T-helper 17 cell (primary cell): Measurements from ENCODE around the gene LOX. TPM values are rescaled to one million over a fixed set of nuclear protein-coding genes. Genes with fewer than 3 reads are reported as not detected.

Experiments used
- ATAC-seq: fragments of 150-1000 bp; cut with Tn5 transposase; 2 replicates; pipeline ENCODE4 v1.10.0; 2021; ENCODE audit warnings: mild to moderate bottlenecking, moderate library complexity
- DNase-seq, 3 donors: peaks; one replicate each; pipeline versions ENCODE4 v3.0.0 to v3.0.0-alpha.2; 2020 to 2021
- H3K9me3 ChIP-seq: one replicate; pipeline ENCODE4 v1.7.0; 2013; ENCODE audit warnings: low read length, mild to moderate bottlenecking; ENCODE audit not compliant: control insufficient read depth, poor library complexity, severe bottlenecking
- H3K27ac Mint-ChIP-seq: one replicate; pipeline ENCODE4 v1.8.0; 2022; ENCODE audit warnings: mild to moderate bottlenecking, moderate library complexity, mixed read lengths
- H3K27me3 Mint-ChIP-seq: one replicate; pipeline ENCODE4 v1.8.0; 2022; ENCODE audit warnings: mixed read lengths
- H3K36me3 Mint-ChIP-seq: one replicate; pipeline ENCODE4 v1.8.0; 2022; ENCODE audit warnings: low read depth, mixed read lengths
- H3K4me1 Mint-ChIP-seq: one replicate; pipeline ENCODE4 v1.8.0; 2022; ENCODE audit warnings: mild to moderate bottlenecking, mixed read lengths
- H3K4me3 Mint-ChIP-seq: one replicate; pipeline ENCODE4 v1.8.0; 2022; ENCODE audit warnings: mild to moderate bottlenecking, moderate library complexity, mixed read lengths
- total RNA-seq, 4 donors: library from RNA in 2 of 4; stranded (reverse) in 2 of 4; gene quantifications; one replicate each; pipeline ENCODE4 v1.2.3 and lab custom pipeline; 2022 to 2026

The LOX gene
- total RNA-seq, 2 donors from 2014 or later, result 0.65 TPM; not detected in 1

DNA sequence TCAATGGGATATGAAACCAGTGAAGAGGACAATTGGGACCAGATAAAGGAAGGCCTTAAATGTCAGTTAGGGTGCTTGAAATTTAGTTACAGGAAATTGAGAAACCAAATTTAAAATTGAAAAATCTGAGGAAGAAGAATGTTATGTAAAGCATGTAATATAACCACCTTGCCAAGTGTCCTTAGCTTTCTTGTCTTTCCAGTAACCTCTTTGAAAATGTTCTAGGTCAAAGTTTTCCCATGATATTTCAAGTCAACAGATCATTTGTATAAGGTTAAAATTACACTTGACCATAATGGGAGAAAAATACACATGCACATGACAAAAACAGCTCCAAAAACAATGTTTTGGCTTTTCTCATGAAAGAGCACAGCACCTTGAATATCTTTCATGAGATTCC, 21.1 kb downstream of the LOX start:
- Mint-ChIP-seq H3K36me3 (no peaks in the 10 kb centered on the region), H3K4me1 (no peaks in the 10 kb centered on the region), H3K27me3 (no peaks in the 10 kb centered on the region), H3K27ac (no peak overlapping the region), H3K4me3 (no peak overlapping the region)
- DNase-seq (no peak), ATAC-seq (no peak)
- no peaks in the 10 kb centered on the region for H3K9me3 ChIP-seq

DNA sequence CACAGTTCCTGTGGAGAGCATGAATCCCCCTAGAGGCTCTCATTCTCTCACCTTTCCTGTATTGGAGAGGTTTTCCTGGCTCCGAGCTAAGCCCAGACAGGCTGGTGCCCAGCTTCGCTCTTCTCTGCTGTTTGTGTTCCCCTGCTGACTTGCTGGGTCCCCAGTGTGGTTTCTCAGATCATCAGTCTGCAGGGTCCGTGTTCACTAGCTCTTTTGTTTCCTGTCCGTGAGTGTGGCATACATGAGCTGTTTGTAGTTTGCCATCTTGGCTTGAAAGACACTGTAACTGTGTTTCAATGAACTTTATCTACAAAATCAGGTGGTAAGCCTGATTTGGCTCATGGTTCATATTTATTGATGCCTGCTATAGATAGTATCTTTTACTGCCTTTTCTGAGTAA, 23.8 kb downstream of the LOX start:
- Mint-ChIP-seq H3K4me3 (no peak overlapping the region), H3K27me3 (no peaks in the 10 kb centered on the region), H3K27ac (no peak overlapping the region), H3K36me3 (peaks cover 2% of the 10 kb centered on the region), H3K4me1 (no peaks in the 10 kb centered on the region)
- no peak for DNase-seq
- ATAC-seq, result no peak
- no peaks in the 10 kb centered on the region for H3K9me3 ChIP-seq

DNA sequence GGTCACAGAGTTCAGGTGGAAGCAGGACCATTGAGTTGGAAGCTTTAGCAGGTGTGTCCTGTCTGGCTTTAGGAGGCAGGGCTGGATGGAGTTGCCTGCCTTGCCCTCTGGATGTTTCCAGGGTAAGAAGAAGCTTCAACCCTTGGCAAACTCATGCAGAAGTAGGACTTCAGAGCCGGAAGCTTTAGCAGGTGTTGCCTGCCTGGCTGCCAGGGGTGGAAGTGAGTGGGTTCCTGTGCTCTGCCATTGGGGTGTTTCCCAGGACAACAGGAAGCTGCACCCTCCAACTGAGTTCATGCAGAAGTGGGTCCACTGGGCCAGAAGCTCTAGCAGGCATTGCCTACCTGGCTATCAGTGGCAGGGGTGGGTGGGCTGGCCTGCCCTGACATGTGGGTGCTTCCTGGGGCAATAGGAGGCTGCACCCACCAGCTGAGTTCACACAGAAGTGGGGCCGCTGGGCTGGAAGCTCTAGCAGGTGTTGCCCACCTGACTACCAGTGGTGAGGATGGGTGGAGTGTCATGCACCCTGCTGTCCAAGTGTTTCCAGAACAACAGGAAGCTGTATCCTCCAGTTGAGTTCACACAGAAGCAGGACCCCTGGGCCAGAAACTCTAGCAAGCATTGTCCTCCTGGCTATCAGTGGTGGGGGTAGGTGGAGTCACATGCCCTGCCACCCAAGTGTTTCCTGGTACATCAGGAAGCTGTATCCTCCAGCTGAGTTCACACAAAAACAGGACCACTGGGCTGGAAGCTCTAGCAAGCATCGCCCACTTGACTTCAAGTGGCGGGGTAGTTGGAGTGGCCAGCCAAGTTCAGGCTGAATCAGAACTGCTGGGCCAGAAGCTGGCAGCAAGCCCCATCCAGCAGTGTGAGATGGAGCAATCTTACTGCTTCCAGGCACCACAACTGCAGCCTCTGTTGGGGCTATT, 24.6 kb downstream of the LOX start:
- H3K4me3 Mint-ChIP-seq, result no peak overlapping the region
- no peaks in the 10 kb centered on the region for H3K27me3 Mint-ChIP-seq
- no peaks in the 10 kb centered on the region for H3K9me3 ChIP-seq
- no peaks in the 10 kb centered on the region for H3K4me1 Mint-ChIP-seq
- no peak overlapping the region for H3K27ac Mint-ChIP-seq
- DNase-seq, result no peak
- no peak for ATAC-seq
- H3K36me3 Mint-ChIP-seq, result peaks cover 2% of the 10 kb centered on the region

GRCh38 chr5:122051569-122051968, 26.5 kb downstream of the LOX start:
- no peaks in the 10 kb centered on the region for H3K9me3 ChIP-seq
- Mint-ChIP-seq H3K27me3 (no peaks in the 10 kb centered on the region), H3K27ac (no peak overlapping the region), H3K36me3 (peaks cover 2% of the 10 kb centered on the region), H3K4me1 (no peaks in the 10 kb centered on the region), H3K4me3 (no peak overlapping the region)
- DNase-seq (no peak), ATAC-seq (no peak)

DNA sequence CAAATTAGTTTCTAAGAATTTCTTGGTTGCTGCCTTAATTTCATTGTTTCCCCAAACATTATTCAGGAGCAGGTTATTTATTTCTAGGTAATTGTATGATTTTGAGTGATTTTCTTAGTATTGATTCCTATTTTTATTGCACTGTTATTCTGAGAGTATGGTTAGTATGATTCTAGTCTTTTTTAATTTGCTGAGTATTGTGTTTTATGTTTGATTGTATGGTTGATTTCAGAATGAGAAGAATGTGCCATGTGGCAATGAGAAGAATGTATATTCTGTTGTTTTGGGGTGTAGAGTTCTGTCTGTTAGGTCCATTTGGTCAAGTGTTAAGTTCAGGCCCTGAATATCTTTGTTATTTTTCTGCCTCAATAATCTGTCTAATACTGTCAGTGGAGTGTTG, 27.1 kb downstream of the LOX start:
- Mint-ChIP-seq H3K27ac (no peak overlapping the region), H3K27me3 (no peaks in the 10 kb centered on the region), H3K36me3 (peaks cover 2% of the 10 kb centered on the region), H3K4me1 (no peaks in the 10 kb centered on the region), H3K4me3 (no peak overlapping the region)
- ATAC-seq (no peak), DNase-seq (no peak)
- H3K9me3 ChIP-seq, result no peaks in the 10 kb centered on the region

- no peaks in the 10 kb centered on the region for H3K4me1 Mint-ChIP-seq
- H3K4me3 Mint-ChIP-seq, result no peak overlapping the region
- no peak for ATAC-seq
- DNase-seq, result no peak
- H3K36me3 Mint-ChIP-seq, result no peaks in the 10 kb centered on the region
- no peak overlapping the region for H3K27ac Mint-ChIP-seq
- H3K9me3 ChIP-seq, result no peaks in the 10 kb centered on the region
- H3K27me3 Mint-ChIP-seq, result no peaks in the 10 kb centered on the region
These were observed 37.3 kb downstream of the LOX start for GRCh38 chr5:122040636-122041302.

DNA sequence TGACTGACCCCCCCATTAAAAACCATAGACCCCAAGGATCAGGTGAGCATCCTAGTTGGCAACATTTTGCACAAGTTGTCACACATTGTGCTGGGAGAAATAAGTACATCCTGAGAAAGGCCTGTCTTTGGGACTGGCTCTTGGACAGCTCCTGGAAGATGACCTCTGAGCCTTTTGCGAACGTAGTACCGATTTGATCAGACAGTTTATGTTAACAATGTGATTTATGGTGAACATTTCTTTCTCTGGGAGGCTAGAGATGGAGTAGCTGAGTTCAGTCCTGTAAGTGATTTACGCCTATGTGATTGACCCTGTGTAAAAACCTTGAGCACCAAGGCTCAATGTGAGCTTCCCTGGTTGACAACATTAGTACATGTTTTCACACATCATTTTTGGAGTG, 41.7 kb downstream of the LOX start:
- peaks cover 2% of the 10 kb centered on the region for H3K36me3 Mint-ChIP-seq
- H3K4me3 Mint-ChIP-seq, result no peak overlapping the region
- DNase-seq, result no peak
- no peaks in the 10 kb centered on the region for H3K4me1 Mint-ChIP-seq
- no peaks in the 10 kb centered on the region for H3K27me3 Mint-ChIP-seq
- no peak for ATAC-seq
- no peak overlapping the region for H3K27ac Mint-ChIP-seq
- H3K9me3 ChIP-seq, result no peaks in the 10 kb centered on the region

DNA sequence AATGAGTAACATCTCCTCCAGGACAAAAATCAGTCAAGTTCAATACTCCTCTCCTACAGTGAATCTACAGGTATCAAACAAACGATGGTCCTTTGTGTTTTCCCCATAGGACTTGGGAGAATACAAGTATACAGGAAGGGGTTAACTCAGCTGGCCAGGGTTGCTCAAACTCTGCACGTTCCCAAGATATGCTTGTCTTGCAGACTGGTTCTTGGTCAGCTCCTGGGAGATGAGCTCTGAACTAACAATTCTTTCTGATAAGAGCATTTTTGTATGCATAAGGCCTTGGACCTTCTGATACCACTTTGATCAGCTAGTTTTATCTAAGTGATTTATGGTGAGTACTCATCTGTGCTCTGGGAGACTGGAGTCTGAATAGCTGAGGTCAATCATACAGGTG, 42.1 kb downstream of the LOX start:
- ATAC-seq, result no peak
- no peak overlapping the region for H3K4me3 Mint-ChIP-seq

GRCh38 chr5:122031836-122032235, 46.2 kb downstream of the LOX start:
- no peaks in the 10 kb centered on the region for H3K9me3 ChIP-seq
- Mint-ChIP-seq H3K4me1 (no peaks in the 10 kb centered on the region), H3K27me3 (no peaks in the 10 kb centered on the region), H3K4me3 (no peak overlapping the region), H3K36me3 (peaks cover 2% of the 10 kb centered on the region), H3K27ac (no peak overlapping the region)
- no peak for DNase-seq
- ATAC-seq, result no peak

More for the DNA sequence above, 42.1 kb downstream of the LOX start:
- Mint-ChIP-seq H3K36me3 (peaks cover 2% of the 10 kb centered on the region), H3K27me3 (no peaks in the 10 kb centered on the region), H3K27ac (no peak overlapping the region), H3K4me1 (no peaks in the 10 kb centered on the region)
- no peak for DNase-seq
- H3K9me3 ChIP-seq, result no peaks in the 10 kb centered on the region

- no peak for ATAC-seq
- no peak for DNase-seq
- H3K9me3 ChIP-seq, result no peaks in the 10 kb centered on the region
- Mint-ChIP-seq H3K27me3 (no peaks in the 10 kb centered on the region), H3K27ac (no peak overlapping the region), H3K4me3 (no peak overlapping the region), H3K4me1 (no peaks in the 10 kb centered on the region), H3K36me3 (peaks cover 2% of the 10 kb centered on the region)
These were observed 47.8 kb downstream of the LOX start for GRCh38 chr5:122030251-122030650.

DNA sequence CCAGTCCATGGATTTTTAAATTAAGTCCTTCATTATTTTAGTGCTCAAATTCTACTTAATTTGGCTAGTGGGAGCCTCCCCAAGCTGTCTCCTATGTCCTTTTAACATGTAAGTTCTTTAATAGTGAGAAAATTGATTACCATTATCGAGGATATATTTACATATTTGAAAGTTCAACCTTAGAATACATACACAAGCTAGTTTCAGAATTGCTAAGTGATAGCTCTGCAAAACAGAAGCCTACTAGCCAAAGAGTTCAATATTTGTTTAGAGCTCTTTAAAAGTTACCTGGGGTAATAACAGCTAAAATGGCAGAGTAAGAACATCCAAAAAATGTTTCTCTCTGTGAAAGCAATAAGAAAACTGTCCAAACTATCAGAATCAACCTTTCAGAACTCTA, 48.2 kb downstream of the LOX start:
- H3K27ac Mint-ChIP-seq, result no peak overlapping the region
- DNase-seq (no peak), ATAC-seq (no peak)
- H3K9me3 ChIP-seq, result no peaks in the 10 kb centered on the region
- H3K4me3 Mint-ChIP-seq, result no peak overlapping the region
- H3K36me3 Mint-ChIP-seq, result peaks cover 2% of the 10 kb centered on the region
- H3K4me1 Mint-ChIP-seq, result no peaks in the 10 kb centered on the region
- no peaks in the 10 kb centered on the region for H3K27me3 Mint-ChIP-seq

DNA sequence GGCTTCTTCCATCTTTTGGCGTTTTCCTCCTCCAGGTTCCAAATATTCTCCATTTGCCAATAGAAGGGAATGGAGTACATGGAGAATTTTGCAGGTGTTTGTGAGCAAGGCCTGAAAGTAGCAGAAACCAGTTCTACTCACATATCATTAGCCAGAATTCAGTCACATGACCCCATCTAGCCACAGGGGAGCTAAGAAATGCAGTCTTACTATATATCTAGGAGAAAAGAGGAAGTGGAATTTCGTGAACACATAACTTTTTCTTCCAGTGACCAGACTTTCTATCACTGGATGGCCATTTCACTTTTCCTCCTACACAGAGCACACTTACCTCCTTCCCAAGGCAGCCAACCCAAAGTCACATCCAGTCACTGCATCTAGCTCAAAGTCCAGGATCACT, 55.1 kb downstream of the LOX start:
- no peak overlapping the region for H3K4me3 Mint-ChIP-seq

GRCh38 chr5:122019919-122020590, 58.0 kb downstream of the LOX start:
- no peak for ATAC-seq
- H3K4me3 Mint-ChIP-seq, result no peak overlapping the region

More for the DNA sequence above, 55.1 kb downstream of the LOX start:
- no peaks in the 10 kb centered on the region for H3K9me3 ChIP-seq
- Mint-ChIP-seq H3K27ac (no peak overlapping the region), H3K36me3 (peaks cover 23% of the 10 kb centered on the region), H3K4me1 (peaks cover 3% of the 10 kb centered on the region), H3K27me3 (no peaks in the 10 kb centered on the region)
- ATAC-seq, result no peak
- DNase-seq, result no peak

More at GRCh38 chr5:122019919-122020590, 58.0 kb downstream of the LOX start:
- Mint-ChIP-seq H3K36me3 (peaks cover 24% of the 10 kb centered on the region), H3K4me1 (peaks cover 3% of the 10 kb centered on the region), H3K27me3 (no peaks in the 10 kb centered on the region), H3K27ac (no peak overlapping the region)
- H3K9me3 ChIP-seq, result no peaks in the 10 kb centered on the region
- no peak for DNase-seq
